MCF 10A (cell line): ENCODE data around the gene ISCA1. TPM values are rescaled to one million over a fixed set of nuclear protein-coding genes. Genes with fewer than 3 reads are reported as not detected.

Source experiments
- Bru-seq: library from RNA; stranded (reverse); fragments of 400-500 nt; gene quantifications from one replicate; lab custom pipeline; 2021; lab: Mats Ljungman, UMichigan
- BruChase-seq, 2 experiments: library from RNA; stranded (reverse); fragments of 400-500 nt; gene quantifications; one replicate each; lab custom pipeline; 2021; lab: Mats Ljungman, UMichigan
- BruUV-seq: library from RNA; stranded (reverse); fragments of 400-500 nt; replicated peaks from 2 replicates; lab custom pipeline; 2021; lab: Mats Ljungman, UMichigan
- CTCF ChIA-PET: fragments of 300-600 bp; sonication (Branson Sonifier 250); formaldehyde crosslinking; extraction: SDS; loops from one replicate; lab custom pipeline; 2021; ENCODE audit warnings: antibody characterized with exemption, inconsistent platforms; lab: Yijun Ruan, JAX
- POLR2A ChIA-PET: fragments of 300-600, 350-650 bp; sonication (Branson Sonifier 250); formaldehyde crosslinking; extraction: SDS; loops from one replicate; lab custom pipeline; 2020; ENCODE audit warnings: antibody characterized with exemption, inconsistent platforms; lab: Yijun Ruan, JAX
- DNase-seq: peaks from one replicate; pipeline ENCODE4 v3.0.0-alpha.2; 2018; ENCODE audit not compliant: unreplicated experiment
- H3K27ac Mint-ChIP-seq: one replicate; pipeline ENCODE4 v1.8.0; 2022; ENCODE audit warnings: mild to moderate bottlenecking, low read depth, mixed read lengths; ENCODE audit not compliant: unreplicated experiment
- H3K27me3 Mint-ChIP-seq: one replicate; pipeline ENCODE4 v1.8.0; 2022; ENCODE audit warnings: mixed read lengths; ENCODE audit not compliant: insufficient read depth, unreplicated experiment
- H3K36me3 Mint-ChIP-seq: one replicate; pipeline ENCODE4 v1.8.0; 2022; ENCODE audit warnings: mild to moderate bottlenecking, moderate library complexity, mixed read lengths; ENCODE audit not compliant: insufficient read depth, unreplicated experiment
- H3K4me1 Mint-ChIP-seq: one replicate; pipeline ENCODE4 v1.8.0; 2022; ENCODE audit warnings: mixed read lengths; ENCODE audit not compliant: insufficient read depth, unreplicated experiment
- H3K4me3 Mint-ChIP-seq: one replicate; pipeline ENCODE4 v1.8.0; 2022; ENCODE audit warnings: mild to moderate bottlenecking, moderate library complexity, mixed read lengths; ENCODE audit not compliant: unreplicated experiment
- H3K9me3 Mint-ChIP-seq: one replicate; pipeline ENCODE4 v1.8.0; 2022; ENCODE audit warnings: mixed read lengths; ENCODE audit not compliant: unreplicated experiment
- CTCF ChIP-seq: fragments of 200-600 bp; IDR thresholded peaks from one replicate; pipeline ENCODE4 v1.8.0; 2022; ENCODE audit warnings: antibody characterized with exemption, mild to moderate bottlenecking; ENCODE audit not compliant: unreplicated experiment
- intact Hi-C: fragments of 100-400 bp; cut with micrococcal nuclease; formaldehyde crosslinking; loops from 2 replicates; pipeline ENCODE4 v1.14.1; 2022
- long read RNA-seq: library from polyadenylated mRNA; stranded (forward); transcript quantifications from one replicate; pipeline ENCODE4 v2.0.0, GENCODE V29; 2022
- total RNA-seq: library from RNA; stranded (reverse); gene quantifications from 2 replicates; pipeline ENCODE4 v1.2.3, GENCODE V29; 2022

Gene ISCA1
- total RNA-seq (24.7 and 31.1 TPM in 2 replicates), Bru-seq, nascent RNA (percentile 87 among the genes with signal in this experiment), BruChase-seq, experiment 1, labeled RNA remaining after a 6-hour chase (percentile 88 among the genes with signal in this experiment), BruChase-seq, experiment 2, labeled RNA remaining after a 2-hour chase (percentile 91 among the genes with signal in this experiment)
- long read RNA-seq, transcript ISCA1-203 (4 exons, 1,958 nt): major isoform, 50 of 61 reads
- long read RNA-seq, partial matches to known transcripts: 0 of 61 reads
- long read RNA-seq, other reads (novel, unspliced or antisense): 7 of 61 reads

GRCh38 chr9:86282077-86282978 lies at the start of gene ISCA1:
Gene ISCA1, minus strand, starts transcription at chr9:86282538. Its CDS starts 80 bp downstream, at chr9:86282458.
- peak; percentile 95 for DNase-seq
- POLR2A ChIA-PET: interaction anchor here (0.6 to 2.1 kb wide), 24 partner anchors 9 to 1390 kb away, joined by 3 to 15 read pairs (median 4); partner anchors contain the start of genes NAA35 and TUT7
- CTCF ChIA-PET: interaction anchor here (0.8 to 1.4 kb wide), 4 partner anchors 12 to 43 kb away, joined by 3 to 6 read pairs (median 5); no protein-coding TSS in a partner anchor

GRCh38 chr9:86330186-86330585 lies 47.8 kb upstream of the ISCA1 start:
- no peak for DNase-seq
- H3K27me3 Mint-ChIP-seq: no peaks in the 10 kb centered on the region
- TF ChIP-seq CTCF: no peak
- CTCF ChIA-PET: interaction anchor here (0.7 kb wide), 1 partner anchor 590 kb away, joined by 3 read pairs; no protein-coding TSS in a partner anchor
- H3K4me3 Mint-ChIP-seq: no peak overlapping the region
- H3K27ac Mint-ChIP-seq: peak overlapping the region; percentile 35
- H3K9me3 Mint-ChIP-seq: no peaks in the 10 kb centered on the region
- BruUV-seq: no TSS peak
- H3K4me1 Mint-ChIP-seq: no peaks in the 10 kb centered on the region
- intact Hi-C loops: no loop called here
- H3K36me3 Mint-ChIP-seq: peaks cover 95% of the 10 kb centered on the region
- POLR2A ChIA-PET: interaction anchor here (1.3 kb wide), 1 partner anchor 9 kb away, joined by 8 read pairs; no protein-coding TSS in a partner anchor

More at GRCh38 chr9:86282077-86282978, at the start of gene ISCA1:
- peaks cover 55% of the 10 kb centered on the region for H3K36me3 Mint-ChIP-seq
- intact Hi-C loops: loop anchor here (2.0 to 5.0 kb wide), 2 partner anchors 72 to 125 kb away; partner anchors contain the start of gene TUT7
- H3K4me1 Mint-ChIP-seq: peaks cover 24% of the 10 kb centered on the region
- H3K27me3 Mint-ChIP-seq: no peaks in the 10 kb centered on the region
- H3K4me3 Mint-ChIP-seq: peak within 1 kb of the TSS; percentile 80
- TF ChIP-seq CTCF: no peak
- no peaks in the 10 kb centered on the region for H3K9me3 Mint-ChIP-seq
- BruUV-seq: no TSS peak
- peak within 1 kb of the TSS; percentile 93 for H3K27ac Mint-ChIP-seq

- no peak for TF ChIP-seq CTCF
- Mint-ChIP-seq H3K27ac (peak overlapping the region; percentile 35), H3K27me3 (no peaks in the 10 kb centered on the region), H3K4me1 (no peaks in the 10 kb centered on the region), H3K9me3 (no peaks in the 10 kb centered on the region), H3K4me3 (no peak overlapping the region), H3K36me3 (peaks cover 95% of the 10 kb centered on the region)
- ChIA-PET POLR2A (interaction anchor here (1.3 kb wide), 1 partner anchor 8 kb away, joined by 8 read pairs; no protein-coding TSS in a partner anchor), CTCF (no interaction called here)
- no TSS peak for BruUV-seq
- intact Hi-C loops: no loop called here
- DNase-seq: no peak
Observed at GRCh38 chr9:86329649-86330048, 47.3 kb upstream of the ISCA1 start.
